Activated CD8-positive, alpha-beta T cell treated with anti-CD3 and anti-CD28 coated beads for 36 hours (primary cell): ENCODE results near the gene ADRA1B. TPM values are rescaled to one million over a fixed set of nuclear protein-coding genes. Genes with fewer than 3 reads are reported as not detected.

Source experiments
- ATAC-seq: fragments of 200-7000 bp; cut with Tn5 transposase; one replicate; pipeline ENCODE4 v1.10.0; 2021; ENCODE audit warnings: mild to moderate bottlenecking, moderate library complexity
- CTCF ChIA-PET: fragments of 350-600 bp; sonication (Branson Sonifier 250); formaldehyde crosslinking; loops from one replicate; lab custom pipeline; 2021; ENCODE audit warnings: antibody characterized with exemption; lab: Charles Lee
- POLR2A ChIA-PET: fragments of 350-600 bp; sonication (Branson Sonifier 250); formaldehyde crosslinking; loops from one replicate; lab custom pipeline; 2021; ENCODE audit warnings: antibody characterized with exemption; lab: Charles Lee
- DNase-seq: peaks from one replicate; pipeline ENCODE4 v3.0.0-alpha.2; 2020
- H3K27ac Mint-ChIP-seq: one replicate; pipeline ENCODE4 v1.8.0; 2021; ENCODE audit warnings: mild to moderate bottlenecking, mixed read lengths
- H3K27me3 Mint-ChIP-seq: one replicate; pipeline ENCODE4 v1.8.0; 2021; ENCODE audit warnings: mixed read lengths
- H3K36me3 Mint-ChIP-seq: one replicate; pipeline ENCODE4 v1.8.0; 2021; ENCODE audit warnings: low read depth, mixed read lengths
- H3K4me1 Mint-ChIP-seq: one replicate; pipeline ENCODE4 v1.8.0; 2021; ENCODE audit warnings: low read depth, mixed read lengths
- H3K4me3 Mint-ChIP-seq: one replicate; pipeline ENCODE4 v1.8.0; 2021; ENCODE audit warnings: mild to moderate bottlenecking, moderate library complexity, mixed read lengths
- H3K9me3 Mint-ChIP-seq: one replicate; pipeline ENCODE4 v1.8.0; 2021; ENCODE audit warnings: mixed read lengths
- CTCF ChIP-seq: fragments of 200-600 bp; IDR thresholded peaks from one replicate; pipeline ENCODE4 v1.8.0; 2022; ENCODE audit warnings: antibody characterized with exemption, mild to moderate bottlenecking
- intact Hi-C: fragments of 100-400 bp; cut with micrococcal nuclease; formaldehyde crosslinking; loops from one replicate; pipeline ENCODE4 v1.10.0; 2022
- total RNA-seq, 2 experiments: library from RNA; stranded (reverse); gene quantifications; one replicate each; pipeline ENCODE4 v1.2.3, GENCODE V29; 2021

ADRA1B gene
- total RNA-seq, 2 experiments from 2014 or later: not detected

DNA sequence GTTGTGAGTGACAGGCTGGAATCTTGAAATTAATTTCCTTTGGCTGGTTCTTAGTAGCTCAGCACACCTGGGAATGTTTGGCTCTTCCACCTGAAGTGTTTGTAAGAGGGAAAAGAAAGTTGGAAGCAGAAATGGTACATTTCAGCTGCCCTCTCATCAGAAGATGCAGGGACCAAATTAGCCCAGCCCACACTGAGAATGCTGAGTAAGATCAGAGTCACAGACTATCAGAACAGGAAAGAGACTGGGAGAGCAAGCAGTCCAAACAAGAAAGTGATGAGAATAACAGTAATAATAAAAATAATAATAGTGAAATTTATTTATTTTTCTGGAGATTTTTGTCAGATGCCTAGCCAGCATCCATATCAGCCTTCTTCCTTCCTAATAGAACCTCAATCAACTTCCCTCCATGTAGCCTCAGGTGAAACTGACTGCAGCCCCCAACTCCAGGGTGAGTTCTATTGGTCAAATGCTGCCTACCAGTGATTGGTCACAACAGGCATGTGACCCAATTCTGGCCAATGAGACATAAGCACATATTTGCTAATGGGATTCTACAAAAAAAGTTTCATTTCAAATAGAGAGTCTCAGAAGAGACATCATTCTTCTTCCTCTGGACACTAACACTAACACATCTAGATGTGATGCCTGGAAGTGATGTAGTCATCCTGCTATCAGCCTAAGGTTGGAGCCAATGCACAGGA, 31.2 kb upstream of the ADRA1B start:
- H3K27me3 Mint-ChIP-seq: peaks cover 21% of the 10 kb centered on the region
- intact Hi-C loops: no loop called here
- DNase-seq: no peak
- POLR2A ChIA-PET: no interaction called here
- no peaks in the 10 kb centered on the region for H3K36me3 Mint-ChIP-seq
- H3K9me3 Mint-ChIP-seq: no peaks in the 10 kb centered on the region
- H3K27ac Mint-ChIP-seq: no peak overlapping the region
- no peak for TF ChIP-seq CTCF
- CTCF ChIA-PET: no interaction called here
- no peaks in the 10 kb centered on the region for H3K4me1 Mint-ChIP-seq
- no peak for ATAC-seq
- no peak overlapping the region for H3K4me3 Mint-ChIP-seq

- ATAC-seq (no peak), DNase-seq (no peak)
- Mint-ChIP-seq H3K9me3 (no peaks in the 10 kb centered on the region), H3K4me3 (no peak overlapping the region), H3K27ac (no peak overlapping the region), H3K27me3 (peaks cover 11% of the 10 kb centered on the region), H3K36me3 (no peaks in the 10 kb centered on the region), H3K4me1 (no peaks in the 10 kb centered on the region)
- no peak for TF ChIP-seq CTCF
- intact Hi-C loops: no loop called here
- POLR2A ChIA-PET: no interaction called here
- CTCF ChIA-PET: no interaction called here
Observed at GRCh38 chr5:159886296-159886695, 30.0 kb upstream of the ADRA1B start.

GRCh38 chr5:159887050-159887449, 29.2 kb upstream of the ADRA1B start:
- ATAC-seq (no peak), DNase-seq (no peak)
- no peak overlapping the region for H3K27ac Mint-ChIP-seq
- POLR2A ChIA-PET: no interaction called here
- H3K36me3 Mint-ChIP-seq: no peaks in the 10 kb centered on the region
- H3K27me3 Mint-ChIP-seq: peaks cover 9% of the 10 kb centered on the region
- no peak for TF ChIP-seq CTCF
- no peaks in the 10 kb centered on the region for H3K9me3 Mint-ChIP-seq
- intact Hi-C loops: no loop called here
- H3K4me3 Mint-ChIP-seq: no peak overlapping the region
- H3K4me1 Mint-ChIP-seq: no peaks in the 10 kb centered on the region
- CTCF ChIA-PET: no interaction called here

GRCh38 chr5:159888860-159889259, 27.4 kb upstream of the ADRA1B start:
- POLR2A ChIA-PET: no interaction called here
- Mint-ChIP-seq H3K4me1 (no peaks in the 10 kb centered on the region), H3K4me3 (no peak overlapping the region), H3K36me3 (no peaks in the 10 kb centered on the region), H3K9me3 (no peaks in the 10 kb centered on the region), H3K27me3 (peaks cover 9% of the 10 kb centered on the region), H3K27ac (no peak overlapping the region)
- TF ChIP-seq CTCF: no peak
- CTCF ChIA-PET: no interaction called here
- no peak for DNase-seq
- intact Hi-C loops: no loop called here
- ATAC-seq: no peak

DNA sequence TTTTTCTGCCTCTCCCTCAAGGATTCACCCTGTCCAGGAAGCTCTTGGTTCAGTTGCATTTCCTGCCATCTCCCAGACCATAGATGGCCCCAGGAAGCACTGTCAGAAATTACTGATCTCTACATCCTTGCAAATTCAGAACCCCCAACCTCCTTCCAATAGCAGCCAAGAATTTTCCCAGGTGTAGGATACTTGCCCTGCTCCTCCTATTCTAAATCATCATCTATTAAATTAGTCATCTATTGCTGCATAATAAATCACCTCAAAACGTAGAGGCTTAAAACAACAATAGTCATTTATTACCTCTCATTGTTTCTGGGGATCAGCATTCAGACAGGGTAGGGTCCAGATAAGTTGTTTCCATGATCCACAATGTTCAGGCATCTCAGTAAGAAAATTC, 26.1 kb upstream of the ADRA1B start:
- Mint-ChIP-seq H3K36me3 (no peaks in the 10 kb centered on the region), H3K4me3 (no peak overlapping the region), H3K27me3 (peaks cover 12% of the 10 kb centered on the region), H3K9me3 (no peaks in the 10 kb centered on the region), H3K4me1 (no peaks in the 10 kb centered on the region), H3K27ac (no peak overlapping the region)
- intact Hi-C loops: no loop called here
- ChIA-PET CTCF (no interaction called here), POLR2A (no interaction called here)
- no peak for TF ChIP-seq CTCF
- ATAC-seq: no peak
- no peak for DNase-seq
